AG08396 (cell line): ENCODE data around the gene CAMK2G.
"Not testable (repeated sequence)": the region's sequence is repeated elsewhere in the genome, so short reads cannot be mapped to it uniquely, and the experiment has no call there.

ENCODE experiments used
- DNase-seq: peaks from one replicate; pipeline ENCODE4 v3.0.0; 2012; ENCODE audit warnings: low spot score, mixed read lengths

CAMK2G gene

DNA sequence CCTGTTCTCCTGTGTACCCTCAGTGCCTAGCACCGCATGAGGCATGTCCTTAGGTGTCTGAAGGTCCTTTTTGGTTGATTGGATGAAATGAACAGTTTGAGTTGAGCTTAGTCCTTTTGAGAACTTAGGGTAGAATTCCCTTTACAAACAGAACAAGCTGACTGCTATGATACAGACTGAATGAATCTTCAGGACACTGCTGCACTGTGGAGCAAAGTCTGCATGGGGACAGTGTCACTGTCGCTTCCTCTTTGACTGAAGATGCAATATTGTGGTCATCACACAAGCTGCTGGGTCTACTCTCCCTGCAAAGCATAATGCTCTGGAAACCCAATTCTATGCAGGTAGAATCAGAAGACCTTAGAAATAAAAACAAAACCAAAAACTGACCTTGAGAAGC is 28.0 kb upstream of the CAMK2G start:
- DNase-seq = no peak

DNA sequence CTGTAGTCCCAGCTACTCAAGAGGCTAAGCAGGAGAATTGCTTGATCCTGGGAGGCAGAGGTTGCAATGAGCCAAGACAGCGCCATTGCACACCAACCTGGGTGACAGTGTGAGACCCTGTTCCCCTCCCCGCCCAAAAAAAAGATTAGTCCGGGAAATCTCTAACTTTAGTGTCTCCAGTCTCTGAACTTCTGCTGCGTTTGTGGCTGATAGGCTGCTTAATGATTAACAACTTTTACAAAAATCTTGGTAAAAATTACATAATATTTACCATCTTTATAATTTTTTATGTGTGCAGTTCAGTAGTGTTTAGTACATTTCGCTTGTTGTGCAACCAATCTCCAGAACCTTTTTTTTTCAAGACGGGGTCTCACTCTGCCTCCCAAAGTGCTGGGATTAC is 26.9 kb upstream of the CAMK2G start:
- no peak for DNase-seq

GRCh38 chr10:73900064-73900463 is 25.7 kb upstream of the CAMK2G start:
- DNase-seq = no peak

- peak; percentile 64 for DNase-seq
Observed at GRCh38 chr10:73899423-73899822, 25.1 kb upstream of the CAMK2G start.

- DNase-seq = no peak
Observed at GRCh38 chr10:73898730-73899410, 24.5 kb upstream of the CAMK2G start.

DNA sequence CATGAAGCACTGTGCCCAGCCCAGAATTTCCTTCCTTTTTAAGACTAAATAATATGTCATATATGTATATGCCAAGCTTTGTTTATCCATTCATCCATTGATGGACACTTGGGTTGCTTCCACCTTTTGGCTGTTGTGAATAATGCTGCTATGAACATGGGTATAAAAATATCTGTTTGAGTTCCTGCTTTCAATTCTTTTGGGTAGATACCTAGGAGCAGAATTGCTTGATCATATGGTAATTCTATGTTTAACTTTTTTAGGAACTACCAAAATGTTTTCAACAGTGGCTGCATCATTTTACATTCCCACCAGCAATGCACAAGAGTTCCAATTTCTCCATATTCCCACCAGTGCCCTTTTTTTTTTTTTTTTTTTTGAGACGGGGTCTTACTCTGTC is 23.3 kb upstream of the CAMK2G start:
- DNase-seq = no peak

GRCh38 chr10:73895381-73895780 is 21.0 kb upstream of the CAMK2G start:
- not testable (repeated sequence) for DNase-seq

GRCh38 chr10:73894245-73894971 is 20.1 kb upstream of the CAMK2G start:
- no peak for DNase-seq

DNA sequence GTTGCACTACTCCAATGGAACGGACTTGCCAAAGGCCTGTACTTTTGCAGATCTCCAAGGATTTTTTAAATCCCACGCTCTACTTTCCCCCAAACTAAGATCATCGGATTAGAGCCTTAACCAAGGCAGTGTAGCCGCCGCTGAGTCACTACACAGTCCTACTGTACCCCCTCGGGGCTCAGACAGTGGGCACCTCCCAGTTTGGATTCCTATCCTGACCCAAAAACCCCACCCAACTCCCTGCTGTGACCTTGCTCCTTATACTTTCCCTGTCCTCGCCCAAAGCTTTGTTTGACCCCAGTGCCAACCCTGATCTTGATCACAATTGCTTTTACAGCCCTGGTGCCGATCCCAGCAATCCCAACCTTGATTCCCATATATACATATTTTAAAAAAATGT is 19.1 kb upstream of the CAMK2G start:
- no peak for DNase-seq

DNA sequence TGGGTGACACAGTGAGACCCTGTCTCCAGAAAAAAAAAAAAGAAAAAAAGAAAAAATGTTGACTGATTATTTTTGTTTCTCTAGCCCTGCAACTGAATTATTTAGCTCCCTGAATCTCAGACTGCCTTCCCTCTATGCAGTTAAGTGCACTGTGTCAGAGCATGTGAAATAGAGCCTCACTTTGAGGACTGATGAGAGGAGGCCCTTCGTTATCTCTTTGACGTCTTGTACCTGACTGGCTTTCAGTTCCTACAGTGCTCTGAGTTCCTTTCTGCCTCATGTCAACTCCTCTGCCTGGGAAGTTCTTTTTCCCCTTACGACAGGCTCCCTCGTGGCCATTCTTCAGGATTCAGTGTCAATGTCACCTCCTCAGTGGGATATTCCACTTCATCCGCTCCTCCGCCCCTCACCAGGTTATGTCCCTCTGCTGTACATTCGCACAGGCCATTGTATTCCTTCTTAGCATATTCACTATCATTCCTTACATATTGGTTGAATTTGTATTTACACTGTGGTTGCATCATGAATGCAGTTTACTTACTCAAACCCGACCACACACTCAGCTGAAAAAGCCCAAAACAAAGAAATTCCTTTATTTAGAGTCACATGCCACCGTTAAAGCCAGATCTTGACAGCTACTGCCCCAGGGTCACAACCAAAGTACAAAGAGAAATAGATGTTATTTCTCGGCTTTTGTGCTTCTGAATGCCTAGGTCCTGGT is 18.1 kb upstream of the CAMK2G start:
- DNase-seq = no peak

DNA sequence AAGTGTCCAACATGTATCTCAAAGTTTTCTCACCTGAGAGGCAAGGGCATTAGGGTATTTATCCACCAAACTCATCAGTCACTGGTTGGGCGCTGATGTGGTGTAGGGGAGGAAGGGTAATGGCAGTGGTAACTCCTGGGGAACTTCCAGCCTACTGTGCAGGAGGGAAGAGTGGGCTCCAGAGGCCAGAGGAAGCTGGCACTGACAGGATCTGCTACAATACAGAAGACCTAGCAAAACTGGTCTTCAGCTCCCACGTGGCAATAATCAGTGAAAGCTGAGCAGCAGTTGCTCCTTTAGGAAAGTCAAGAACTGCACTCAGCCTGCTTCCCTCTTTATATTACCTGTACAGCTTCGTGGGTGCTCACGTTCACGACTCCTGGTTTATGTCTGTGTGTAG is 17.2 kb upstream of the CAMK2G start:
- DNase-seq = no peak

DNA sequence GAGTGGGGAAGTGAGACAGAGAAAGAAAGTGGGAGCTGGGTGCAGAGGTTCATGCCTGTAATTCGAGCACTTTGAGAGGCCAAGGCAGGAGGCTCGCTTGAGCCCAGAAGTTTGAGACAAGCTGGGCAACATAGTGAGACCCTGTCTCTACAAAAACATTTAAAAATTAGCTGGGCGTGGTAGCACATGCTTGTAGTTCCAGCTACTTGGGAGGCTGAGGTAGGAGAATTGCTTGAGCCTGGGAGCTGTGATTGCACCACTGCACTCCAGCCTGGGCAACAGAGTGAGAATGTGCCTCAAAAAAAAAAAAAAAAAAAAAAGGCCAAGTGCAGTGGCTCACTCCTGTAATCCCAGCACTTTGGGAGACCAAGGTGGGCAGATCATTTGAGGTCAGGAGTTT is 16.5 kb upstream of the CAMK2G start:
- not testable (repeated sequence) for DNase-seq

DNA sequence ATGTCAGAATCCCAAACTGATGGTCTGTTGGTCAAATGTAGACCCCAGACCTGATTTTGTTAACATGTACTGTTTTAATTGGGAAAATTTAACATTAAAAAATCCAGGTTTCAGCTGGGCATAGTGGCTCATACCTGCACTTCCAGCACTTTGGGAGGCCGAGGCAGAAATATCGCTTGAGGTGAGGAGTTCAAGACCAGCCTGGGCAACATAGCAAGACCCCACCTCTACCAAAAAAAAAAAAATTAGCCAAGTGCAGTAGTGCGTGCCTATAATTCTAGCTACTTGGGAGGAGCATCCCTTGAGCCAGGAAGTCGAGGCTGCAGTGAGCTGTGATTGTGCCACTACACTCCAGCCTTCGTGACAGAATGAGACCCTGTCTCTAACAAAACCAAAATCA is 15.9 kb upstream of the CAMK2G start:
- DNase-seq = no peak

GRCh38 chr10:73889416-73889815 is 15.1 kb upstream of the CAMK2G start:
- DNase-seq = not testable (repeated sequence)

GRCh38 chr10:73889014-73889413 is 14.7 kb upstream of the CAMK2G start:
- no peak for DNase-seq

GRCh38 chr10:73888514-73888913 is 14.2 kb upstream of the CAMK2G start:
- no peak for DNase-seq

GRCh38 chr10:73887294-73888039 is 13.1 kb upstream of the CAMK2G start:
- DNase-seq = peak; percentile 71

DNA sequence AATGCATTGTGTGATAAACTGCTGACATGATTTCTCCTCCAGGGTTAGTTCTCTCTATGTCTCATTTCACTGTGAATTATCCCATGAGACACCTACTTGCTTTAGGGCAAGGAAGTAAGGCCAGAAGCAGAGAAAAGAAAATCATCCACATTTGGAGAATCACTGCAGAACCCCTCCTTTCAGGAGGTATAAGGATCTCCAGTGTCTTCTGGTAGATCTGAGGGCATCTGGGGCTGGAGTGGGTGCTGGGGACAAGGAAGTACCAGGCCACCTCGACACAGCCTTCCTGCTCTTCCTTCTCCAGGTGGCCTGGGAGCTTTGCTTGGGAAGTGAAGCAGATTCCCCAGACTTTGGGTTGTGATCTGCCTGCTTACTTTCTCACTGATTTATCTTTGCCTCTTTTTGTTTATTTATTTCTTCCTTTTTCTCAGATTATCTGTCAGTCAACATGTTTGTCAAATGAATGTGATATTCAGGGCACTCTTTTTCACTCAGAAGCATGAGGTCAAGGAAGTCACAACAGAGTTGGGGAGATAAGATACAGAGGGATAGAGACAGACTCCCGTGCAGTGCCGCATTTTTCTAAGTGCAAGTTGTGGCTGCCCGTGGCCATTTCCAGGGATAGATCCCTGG is 12.4 kb upstream of the CAMK2G start:
- DNase-seq = no peak

- peak; percentile 78 for DNase-seq
Observed at GRCh38 chr10:73886085-73886529, 11.8 kb upstream of the CAMK2G start.

- no peak for DNase-seq
Observed at GRCh38 chr10:73884017-73884416, 9.7 kb upstream of the CAMK2G start.

GRCh38 chr10:73881221-73881919 is 7.0 kb upstream of the CAMK2G start:
- DNase-seq = no peak
